ENCODE measurements around the gene FAM209A. TPM values are rescaled to one million over a fixed set of nuclear protein-coding genes. Genes with fewer than 3 reads are reported as not detected.

FAM209A gene
- total RNA-seq, 1 experiment from 2014 or later = not detected

GRCh38 chr20:56513161-56514150, 11.1 kb upstream of the FAM209A start:
- Histone ChIP-seq H3K4me1 (ENCODE audit: control insufficient read depth, insufficient read depth, low read length) (no peaks in the 10 kb centered on the region), H3K36me3 (ENCODE audit: control insufficient read depth, insufficient read depth, low read length) (peaks cover 3% of the 10 kb centered on the region), H3K9me3 (ENCODE audit: control insufficient read depth, insufficient read depth, low read depth, low read length) (no peaks in the 10 kb centered on the region), H3K27ac (ENCODE audit: low read length) (no peak overlapping the region), H3K4me3 (ENCODE audit: low read depth in 2 of 2, low read length in 2 of 2) (no peak overlapping the region), H3K27me3 (ENCODE audit: control insufficient read depth, insufficient read depth, low read length) (no peaks in the 10 kb centered on the region)
- BruUV-seq (replicated peaks) = no TSS peak
- in situ Hi-C loops (cut with HindIII; ENCODE audit: low pct_unique_long_range_greater_than_20kb, low sequenced_read_pairs) (no loop called here), intact Hi-C loops (cut with micrococcal nuclease; ENCODE audit: unreplicated experiment) (no loop called here)
- ATAC-seq = no peak
- DNase-seq (ENCODE audit: low read depth, low spot score) = no peak
- POLR2A ChIA-PET = no interaction called here
- CTCF ChIA-PET = no interaction called here
- TF ChIP-seq, protein P1, sequence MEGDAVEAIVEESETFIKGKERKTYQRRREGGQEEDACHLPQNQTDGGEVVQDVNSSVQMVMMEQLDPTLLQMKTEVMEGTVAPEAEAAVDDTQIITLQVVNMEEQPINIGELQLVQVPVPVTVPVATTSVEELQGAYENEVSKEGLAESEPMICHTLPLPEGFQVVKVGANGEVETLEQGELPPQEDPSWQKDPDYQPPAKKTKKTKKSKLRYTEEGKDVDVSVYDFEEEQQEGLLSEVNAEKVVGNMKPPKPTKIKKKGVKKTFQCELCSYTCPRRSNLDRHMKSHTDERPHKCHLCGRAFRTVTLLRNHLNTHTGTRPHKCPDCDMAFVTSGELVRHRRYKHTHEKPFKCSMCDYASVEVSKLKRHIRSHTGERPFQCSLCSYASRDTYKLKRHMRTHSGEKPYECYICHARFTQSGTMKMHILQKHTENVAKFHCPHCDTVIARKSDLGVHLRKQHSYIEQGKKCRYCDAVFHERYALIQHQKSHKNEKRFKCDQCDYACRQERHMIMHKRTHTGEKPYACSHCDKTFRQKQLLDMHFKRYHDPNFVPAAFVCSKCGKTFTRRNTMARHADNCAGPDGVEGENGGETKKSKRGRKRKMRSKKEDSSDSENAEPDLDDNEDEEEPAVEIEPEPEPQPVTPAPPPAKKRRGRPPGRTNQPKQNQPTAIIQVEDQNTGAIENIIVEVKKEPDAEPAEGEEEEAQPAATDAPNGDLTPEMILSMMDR (IDR thresholded peaks at IDR 0.05) = no peak
- TF ChIP-seq SIN3A (IDR thresholded peaks at IDR 0.05; ENCODE audit: borderline replicate concordance, insufficient read depth, low read depth, low read length) (no peak), POLR2AphosphoS5 (IDR thresholded peaks at IDR 0.05; ENCODE audit: low read depth, low read length) (no peak), TCF7L2 (IDR thresholded peaks at IDR 0.05; ENCODE audit: low read depth, low read length) (no peak), REST (IDR thresholded peaks at IDR 0.05; ENCODE audit: insufficient read depth in 1 of 2, low read depth in 2 of 2, low read length in 1 of 2) (no peak)

DNA sequence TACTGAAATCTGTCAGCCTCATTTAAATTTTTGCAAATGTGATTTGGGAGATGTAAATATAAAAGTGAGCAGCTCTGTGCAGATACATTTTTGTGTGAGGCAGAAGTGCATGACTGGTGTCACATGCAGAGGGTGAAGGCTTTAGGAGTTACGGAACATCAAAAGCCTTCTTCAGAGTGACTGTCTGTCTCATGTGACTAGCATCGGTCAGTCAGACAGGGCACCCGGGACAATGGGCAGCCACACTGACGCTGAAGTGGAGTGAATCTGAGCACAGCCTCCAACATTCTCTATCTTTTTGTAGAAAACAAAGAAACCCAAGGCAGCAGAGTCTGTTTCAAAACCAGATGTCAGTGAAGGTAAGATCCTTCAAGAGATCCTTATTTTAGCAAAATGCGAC, 7.9 kb upstream of the FAM209A start:
- ChIA-PET POLR2A (no interaction called here), CTCF (no interaction called here)
- intact Hi-C loops (cut with micrococcal nuclease; ENCODE audit: unreplicated experiment) (no loop called here), in situ Hi-C loops (cut with HindIII; ENCODE audit: low pct_unique_long_range_greater_than_20kb, low sequenced_read_pairs) (no loop called here)
- H3K4me3 ChIP-seq (ENCODE audit: low read depth in 2 of 2, low read length in 2 of 2) = no peak overlapping the region
- H3K27me3 ChIP-seq (ENCODE audit: control insufficient read depth, insufficient read depth, low read length) = no peaks in the 10 kb centered on the region
- no peaks in the 10 kb centered on the region for H3K4me1 ChIP-seq (ENCODE audit: control insufficient read depth, insufficient read depth, low read length)
- no peak overlapping the region for H3K27ac ChIP-seq (ENCODE audit: low read length)
- no TSS peak for BruUV-seq (replicated peaks)
- no peaks in the 10 kb centered on the region for H3K9me3 ChIP-seq (ENCODE audit: control insufficient read depth, insufficient read depth, low read depth, low read length)
- peaks cover 3% of the 10 kb centered on the region for H3K36me3 ChIP-seq (ENCODE audit: control insufficient read depth, insufficient read depth, low read length)
- no peak for TF ChIP-seq TCF7L2 (IDR thresholded peaks at IDR 0.05; ENCODE audit: low read depth, low read length)
- no peak for TF ChIP-seq SIN3A (IDR thresholded peaks at IDR 0.05; ENCODE audit: borderline replicate concordance, insufficient read depth, low read depth, low read length)
- TF ChIP-seq, protein P1 (IDR thresholded peaks at IDR 0.05) = no peak
- no peak for TF ChIP-seq REST (IDR thresholded peaks at IDR 0.05; ENCODE audit: insufficient read depth in 1 of 2, low read depth in 2 of 2, low read length in 1 of 2)
- TF ChIP-seq POLR2AphosphoS5 (IDR thresholded peaks at IDR 0.05; ENCODE audit: low read depth, low read length) = no peak
- ATAC-seq (no peak), DNase-seq (ENCODE audit: low read depth, low spot score) (no peak)

All from Panc1 (cell line).